Neural crest cell (in vitro differentiated cells): ENCODE results near the gene ERMAP. TPM values are rescaled to one million over a fixed set of nuclear protein-coding genes. Genes with fewer than 3 reads are reported as not detected.

Experiments
- DNase-seq: peaks from one replicate; pipeline ENCODE4 v3.0.0; 2021; ENCODE audit warnings: low read depth, mixed read lengths, low spot score
- H3K27ac Mint-ChIP-seq: one replicate; pipeline ENCODE4 v1.8.0; 2021; ENCODE audit warnings: mild to moderate bottlenecking, mixed read lengths; ENCODE audit not compliant: unreplicated experiment
- H3K27me3 Mint-ChIP-seq: 2 replicates; pipeline ENCODE4 v1.8.0; 2021; ENCODE audit warnings: low read depth, mild to moderate bottlenecking, mixed read lengths
- H3K36me3 Mint-ChIP-seq: 2 replicates; pipeline ENCODE4 v1.8.0; 2021; ENCODE audit warnings: low read depth, mild to moderate bottlenecking, mixed read lengths
- H3K4me1 Mint-ChIP-seq: 2 replicates; pipeline ENCODE4 v1.8.0; 2021; ENCODE audit warnings: mixed read lengths
- H3K4me3 Mint-ChIP-seq: one replicate; pipeline ENCODE4 v1.8.0; 2021; ENCODE audit warnings: mild to moderate bottlenecking, mixed read lengths
- H3K9me3 Mint-ChIP-seq: 2 replicates; pipeline ENCODE4 v1.8.0; 2021; ENCODE audit warnings: mixed read lengths
- long read RNA-seq: library from polyadenylated mRNA; unstranded; transcript quantifications from one replicate; pipeline ENCODE4 v2.0.0, GENCODE V29; 2020
- total RNA-seq: library from RNA; stranded (reverse); gene quantifications from 2 replicates; pipeline ENCODE4 v1.2.1, GENCODE V29; 2021
- TF ChIP-seq, protein P1 (sequence below): fragments of 200-600 bp; sonication (generic); conservative IDR thresholded peaks from 2 replicates; pipeline ENCODE4 v1.5.0; 2021; ENCODE audit warnings: antibody characterized with exemption, mild to moderate bottlenecking

ERMAP gene, protein sequence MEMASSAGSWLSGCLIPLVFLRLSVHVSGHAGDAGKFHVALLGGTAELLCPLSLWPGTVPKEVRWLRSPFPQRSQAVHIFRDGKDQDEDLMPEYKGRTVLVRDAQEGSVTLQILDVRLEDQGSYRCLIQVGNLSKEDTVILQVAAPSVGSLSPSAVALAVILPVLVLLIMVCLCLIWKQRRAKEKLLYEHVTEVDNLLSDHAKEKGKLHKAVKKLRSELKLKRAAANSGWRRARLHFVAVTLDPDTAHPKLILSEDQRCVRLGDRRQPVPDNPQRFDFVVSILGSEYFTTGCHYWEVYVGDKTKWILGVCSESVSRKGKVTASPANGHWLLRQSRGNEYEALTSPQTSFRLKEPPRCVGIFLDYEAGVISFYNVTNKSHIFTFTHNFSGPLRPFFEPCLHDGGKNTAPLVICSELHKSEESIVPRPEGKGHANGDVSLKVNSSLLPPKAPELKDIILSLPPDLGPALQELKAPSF
- total RNA-seq: 7.1 and 8.8 TPM in 2 replicates
- long read RNA-seq, partial matches to known transcripts: 1 of 5 reads
- long read RNA-seq, other reads (novel, unspliced or antisense): 3 of 5 reads

DNA sequence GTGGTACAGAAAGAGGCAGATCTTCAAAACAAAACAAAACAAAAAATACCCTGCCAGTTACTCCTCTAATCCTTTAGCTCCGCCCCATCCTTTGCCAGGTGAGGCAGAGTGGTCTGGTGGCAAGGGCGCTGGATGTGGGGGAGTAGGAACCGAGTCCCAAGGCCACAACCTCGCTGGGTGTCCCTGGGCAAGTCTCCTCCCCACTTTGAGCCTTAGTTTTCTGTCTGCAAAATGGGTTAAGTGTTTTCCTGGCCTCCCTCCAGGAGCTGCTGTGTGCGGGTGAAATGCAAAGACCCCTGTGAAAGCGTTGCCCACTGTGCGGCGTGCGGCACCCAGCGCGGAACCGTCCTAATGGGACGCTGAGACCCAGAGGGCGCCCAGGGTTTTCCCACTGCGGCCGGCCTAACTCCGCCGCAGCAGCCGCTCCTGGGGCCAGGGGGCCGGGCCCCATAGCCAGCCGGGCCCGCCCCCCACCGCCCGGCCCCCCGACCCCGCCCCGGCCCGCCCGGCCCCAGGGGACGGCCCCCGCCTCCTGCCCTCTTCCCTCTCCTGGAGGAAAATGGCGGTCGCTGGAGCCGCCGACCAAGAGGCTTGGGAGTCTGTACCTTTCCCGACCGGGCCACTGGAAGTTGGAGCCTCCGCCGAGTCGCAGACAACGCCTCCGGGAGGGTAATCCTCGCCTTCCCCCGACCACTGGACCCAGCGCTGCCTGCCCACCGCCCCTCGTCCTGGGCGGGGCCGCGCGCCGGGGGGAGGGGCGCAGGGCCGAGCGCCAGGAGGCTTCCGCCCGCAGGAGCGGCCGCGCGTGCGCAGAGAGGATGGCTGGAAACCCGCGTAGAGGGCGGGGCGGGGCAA lies at the start of gene ERMAP, which contains the start of gene SVBP:
Gene ERMAP, plus strand, starts transcription at position 538 of the 855 bp plus-strand sequence. CDS start 13,327 bp downstream, outside the sequence.
Gene SVBP, minus strand, starts transcription at position 813 of the 855 bp plus-strand sequence. CDS start 853 bp downstream, outside the sequence.
- peak within 1 kb of the TSS; percentile 90 for H3K27ac Mint-ChIP-seq
- peaks cover 4% of the 10 kb centered on the region for H3K36me3 Mint-ChIP-seq

DNA sequence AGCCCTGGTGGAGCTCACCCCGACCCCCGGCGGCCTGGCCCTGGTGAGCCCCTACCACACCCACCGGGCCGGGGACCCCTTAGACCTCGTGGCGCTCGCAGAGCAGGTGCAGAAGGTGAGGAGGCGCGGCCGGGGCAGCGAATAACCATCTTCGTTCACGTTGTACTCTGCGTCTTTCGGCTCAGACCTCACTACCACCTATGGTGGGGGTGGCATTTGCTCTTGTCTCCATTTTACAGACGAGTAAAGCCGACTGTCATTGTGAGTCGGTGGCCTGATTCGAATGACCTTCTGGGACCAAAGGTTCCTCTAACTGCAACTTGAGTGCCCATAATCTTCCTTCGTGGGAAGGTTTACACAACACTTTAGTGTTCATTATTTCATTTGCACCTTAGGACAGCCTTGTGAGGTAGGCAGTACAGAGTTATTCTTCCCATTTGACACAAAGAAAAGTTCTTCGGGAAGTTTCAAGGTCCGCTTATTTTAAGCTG lies 49.4 kb upstream of the ERMAP start:
- Mint-ChIP-seq H3K27me3 (no peaks in the 10 kb centered on the region), H3K9me3 (no peaks in the 10 kb centered on the region), H3K27ac (peak overlapping the region; percentile 89), H3K4me1 (peaks cover 27% of the 10 kb centered on the region), H3K36me3 (peaks cover 3% of the 10 kb centered on the region), H3K4me3 (peak overlapping the region; percentile 100)
- DNase-seq: no peak
- TF ChIP-seq, protein P1, sequence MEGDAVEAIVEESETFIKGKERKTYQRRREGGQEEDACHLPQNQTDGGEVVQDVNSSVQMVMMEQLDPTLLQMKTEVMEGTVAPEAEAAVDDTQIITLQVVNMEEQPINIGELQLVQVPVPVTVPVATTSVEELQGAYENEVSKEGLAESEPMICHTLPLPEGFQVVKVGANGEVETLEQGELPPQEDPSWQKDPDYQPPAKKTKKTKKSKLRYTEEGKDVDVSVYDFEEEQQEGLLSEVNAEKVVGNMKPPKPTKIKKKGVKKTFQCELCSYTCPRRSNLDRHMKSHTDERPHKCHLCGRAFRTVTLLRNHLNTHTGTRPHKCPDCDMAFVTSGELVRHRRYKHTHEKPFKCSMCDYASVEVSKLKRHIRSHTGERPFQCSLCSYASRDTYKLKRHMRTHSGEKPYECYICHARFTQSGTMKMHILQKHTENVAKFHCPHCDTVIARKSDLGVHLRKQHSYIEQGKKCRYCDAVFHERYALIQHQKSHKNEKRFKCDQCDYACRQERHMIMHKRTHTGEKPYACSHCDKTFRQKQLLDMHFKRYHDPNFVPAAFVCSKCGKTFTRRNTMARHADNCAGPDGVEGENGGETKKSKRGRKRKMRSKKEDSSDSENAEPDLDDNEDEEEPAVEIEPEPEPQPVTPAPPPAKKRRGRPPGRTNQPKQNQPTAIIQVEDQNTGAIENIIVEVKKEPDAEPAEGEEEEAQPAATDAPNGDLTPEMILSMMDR: no peak

More for the DNA sequence above, at the start of gene ERMAP, which contains the start of gene SVBP:
- no peaks in the 10 kb centered on the region for H3K27me3 Mint-ChIP-seq
- peak within 1 kb of the TSS; percentile 83 for H3K4me3 Mint-ChIP-seq
- DNase-seq: peak; percentile 95
- no peaks in the 10 kb centered on the region for H3K9me3 Mint-ChIP-seq
- TF ChIP-seq, protein P1: no peak
- H3K4me1 Mint-ChIP-seq: peaks cover 35% of the 10 kb centered on the region

DNA sequence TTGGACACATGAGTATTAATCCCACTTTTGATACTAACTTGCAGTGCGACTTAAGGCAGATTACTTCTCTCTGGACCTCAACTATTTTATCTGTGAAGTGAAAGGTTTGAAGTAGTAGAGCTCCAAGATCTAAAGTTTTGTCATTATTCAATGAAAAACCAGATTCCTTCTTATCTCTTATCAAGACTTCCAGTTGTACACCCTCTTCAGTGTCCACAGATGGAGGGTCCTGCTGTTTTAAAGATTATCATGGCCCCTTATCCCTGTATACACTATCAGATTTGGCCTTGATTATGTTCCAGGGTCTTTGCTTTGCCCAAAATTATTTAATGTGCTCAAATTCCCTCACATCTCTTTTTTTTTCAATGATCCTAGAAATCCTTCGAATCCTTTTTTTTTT lies 48.8 kb upstream of the ERMAP start:
- Mint-ChIP-seq H3K4me3 (peak overlapping the region; percentile 100), H3K27ac (peak overlapping the region; percentile 45), H3K4me1 (peaks cover 26% of the 10 kb centered on the region), H3K27me3 (no peaks in the 10 kb centered on the region), H3K36me3 (peaks cover 3% of the 10 kb centered on the region), H3K9me3 (no peaks in the 10 kb centered on the region)
- DNase-seq: no peak
- TF ChIP-seq, protein P1: no peak

DNA sequence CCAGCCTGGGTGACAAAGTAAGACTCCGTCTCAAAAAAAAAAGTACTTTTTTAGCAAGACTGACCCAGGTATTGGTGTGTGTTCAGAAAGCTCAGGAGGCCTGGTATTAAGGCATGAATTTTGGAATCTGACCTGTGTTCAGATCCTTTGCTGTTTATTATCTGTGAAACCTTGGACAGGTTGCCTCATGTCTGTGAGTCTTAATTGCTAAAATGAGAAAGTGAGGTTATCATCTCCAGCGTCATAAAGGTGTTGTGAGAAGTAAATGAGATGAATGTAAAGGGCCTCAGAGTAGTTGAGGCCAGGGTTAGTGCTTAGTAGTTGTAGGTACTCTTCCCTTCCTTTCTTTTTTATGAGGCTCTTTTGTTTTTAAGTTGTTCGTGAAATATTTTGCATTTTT lies 47.1 kb upstream of the ERMAP start:
- Mint-ChIP-seq H3K27ac (no peak overlapping the region), H3K4me1 (peaks cover 26% of the 10 kb centered on the region), H3K4me3 (peak overlapping the region; percentile 60), H3K27me3 (no peaks in the 10 kb centered on the region), H3K9me3 (no peaks in the 10 kb centered on the region), H3K36me3 (peaks cover 5% of the 10 kb centered on the region)
- TF ChIP-seq, protein P1: no peak
- DNase-seq: no peak

DNA sequence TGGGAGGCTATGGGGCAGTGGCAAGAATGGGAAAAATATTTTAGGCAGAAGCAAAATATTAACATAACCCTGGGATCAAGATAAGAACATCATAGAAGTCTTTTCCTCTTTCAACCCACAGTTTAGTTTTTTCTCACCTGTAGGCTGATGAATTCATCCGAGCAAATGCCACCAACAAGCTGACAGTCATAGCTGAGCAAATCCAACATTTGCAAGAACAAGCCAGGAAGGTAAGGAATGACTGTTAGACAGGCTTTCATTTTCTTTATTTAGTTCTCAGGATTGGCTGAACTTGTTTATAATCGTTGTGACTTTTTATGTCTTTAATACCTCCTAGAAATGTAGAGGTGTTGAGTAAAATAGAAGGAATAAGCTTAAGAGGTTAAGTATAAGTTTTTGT lies 43.5 kb upstream of the ERMAP start:
- TF ChIP-seq, protein P1: no peak
- peaks cover 17% of the 10 kb centered on the region for H3K4me1 Mint-ChIP-seq
- no peak for DNase-seq
- no peak overlapping the region for H3K4me3 Mint-ChIP-seq
- H3K27me3 Mint-ChIP-seq: no peaks in the 10 kb centered on the region
- H3K27ac Mint-ChIP-seq: no peak overlapping the region
- peaks cover 12% of the 10 kb centered on the region for H3K36me3 Mint-ChIP-seq
- no peaks in the 10 kb centered on the region for H3K9me3 Mint-ChIP-seq
